Karpas-422 (cell line): ENCODE results near the gene CX3CR1. TPM values are rescaled to one million over a fixed set of nuclear protein-coding genes. Genes with fewer than 3 reads are reported as not detected.

ENCODE experiments used
- DNase-seq: peaks from one replicate; pipeline ENCODE4 v3.0.0-alpha.2; 2015
- H2AFZ ChIP-seq: fragments of 200-600 bp; sonication (generic); 2 replicates; pipeline ENCODE4 v1.6.1; 2014; ENCODE audit warnings: antibody characterized with exemption, low read length, mixed read lengths
- H3K27ac ChIP-seq: fragments of 200-600 bp; sonication (generic); 2 replicates; pipeline ENCODE4 v1.5.1; 2014; ENCODE audit warnings: mild to moderate bottlenecking, low read length, moderate library complexity
- H3K27me3 ChIP-seq: fragments of 200-600 bp; sonication (generic); 2 replicates; pipeline ENCODE4 v1.6.1; 2014; ENCODE audit warnings: low read length, mixed read lengths
- H3K36me3 ChIP-seq: fragments of 200-600 bp; sonication (generic); 2 replicates; pipeline ENCODE4 v1.6.1; 2014; ENCODE audit warnings: low read length, mixed read lengths; ENCODE audit not compliant: insufficient read depth
- H3K4me1 ChIP-seq: fragments of 200-600 bp; sonication (generic); 2 replicates; pipeline ENCODE4 v1.6.1; 2014; ENCODE audit warnings: mild to moderate bottlenecking, low read length, mixed read lengths
- H3K4me2 ChIP-seq: fragments of 200-600 bp; sonication (generic); 2 replicates; pipeline ENCODE4 v1.6.1; 2014; ENCODE audit warnings: low read length, low read depth, mild to moderate bottlenecking; ENCODE audit not compliant: poor library complexity, severe bottlenecking
- H3K4me3 ChIP-seq: fragments of 200-600 bp; sonication (generic); 2 replicates; pipeline ENCODE4 v1.5.1; 2014; ENCODE audit warnings: mild to moderate bottlenecking, antibody characterized with exemption, low read length, mixed read lengths
- H3K79me2 ChIP-seq: fragments of 200-600 bp; sonication (generic); 2 replicates; pipeline ENCODE4 v1.6.1; 2014; ENCODE audit warnings: mild to moderate bottlenecking, low read length, mixed read lengths
- H3K9ac ChIP-seq: fragments of 200-600 bp; sonication (generic); 2 replicates; pipeline ENCODE4 v1.6.0; 2014; ENCODE audit warnings: low read length
- H3K9me2 ChIP-seq: fragments of 200-600 bp; sonication (generic), shearing (Covaris generic); replicated peaks from 2 replicates; pipeline ENCODE4 v1.6.0; 2014; ENCODE audit warnings: mild to moderate bottlenecking, low read length, moderate library complexity; ENCODE audit not compliant: insufficient read depth
- H3K9me3 ChIP-seq: fragments of 300-700, 200-600 bp; sonication (generic); 2 replicates; pipeline ENCODE4 v1.6.1; 2014; ENCODE audit warnings: low read length, mixed read lengths
- H4K20me1 ChIP-seq: fragments of 200-600 bp; sonication (generic); 2 replicates; pipeline ENCODE4 v1.6.1; 2014; ENCODE audit warnings: mild to moderate bottlenecking, antibody characterized with exemption, low read length, low read depth; ENCODE audit not compliant: insufficient read depth
- total RNA-seq: library from RNA; depleted of rRNA; stranded (reverse); fragments of >200 nt; shearing (Covaris generic); gene quantifications from 2 replicates; pipeline ENCODE4 v1.2.3, GENCODE V29; 2014; ENCODE audit warnings: low replicate concordance

The CX3CR1 gene
- total RNA-seq, 1 experiment from 2014 or later = 0.48 TPM

DNA sequence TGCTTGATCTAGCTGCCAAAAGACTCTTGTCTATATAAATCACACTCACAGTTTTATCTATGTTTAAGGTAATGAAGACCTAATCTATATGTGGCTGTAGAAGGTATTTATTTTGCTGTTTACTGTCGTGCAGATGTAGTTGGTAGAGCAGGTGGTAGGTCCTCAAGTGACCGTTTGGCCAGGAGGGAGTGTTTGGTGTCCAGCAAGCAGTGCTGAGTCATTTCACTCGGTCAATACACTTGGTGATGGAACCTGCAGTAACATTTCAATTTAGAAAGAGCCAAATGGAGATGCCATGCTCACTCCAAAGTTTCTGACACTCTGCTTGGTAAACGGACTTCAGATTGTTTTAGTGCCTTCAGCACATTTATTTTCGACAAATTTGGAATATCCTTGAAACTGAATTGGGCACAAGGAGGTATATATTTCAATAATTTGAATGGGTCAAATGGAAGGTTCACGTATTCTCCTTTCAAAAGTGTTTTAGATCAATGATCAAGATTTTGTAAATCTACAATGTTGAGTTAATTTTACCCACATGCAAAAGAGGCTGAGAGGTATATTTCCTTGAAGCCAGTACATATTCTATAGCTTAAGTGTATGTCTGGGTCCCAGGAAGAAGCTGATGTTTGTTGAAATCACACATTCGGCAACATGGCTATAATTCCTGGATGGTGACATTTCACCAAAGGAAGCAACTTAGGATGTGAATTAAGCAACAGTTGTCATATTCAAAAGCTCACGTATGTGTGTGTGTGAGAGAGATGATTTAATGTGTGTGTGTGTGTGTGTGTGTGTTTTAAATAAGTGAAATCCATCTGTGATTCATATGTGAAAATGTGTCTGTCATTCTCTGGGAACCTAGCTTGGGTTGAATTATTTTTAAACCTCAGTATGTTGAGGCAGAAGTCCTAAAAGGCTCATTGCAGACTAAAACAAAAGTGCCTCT is 7.7 kb upstream of the CX3CR1 start:
- Histone ChIP-seq H3K79me2 (no peaks in the 10 kb centered on the region), H3K27ac (no peak overlapping the region), H3K9ac (no peak overlapping the region), H3K4me3 (no peak overlapping the region), H3K36me3 (no peaks in the 10 kb centered on the region), H4K20me1 (no peaks in the 10 kb centered on the region), H3K4me1 (peaks cover 27% of the 10 kb centered on the region), H3K27me3 (no peaks in the 10 kb centered on the region), H3K9me2 (no peaks in the 10 kb centered on the region), H2AFZ (no peak overlapping the region), H3K9me3 (no peaks in the 10 kb centered on the region), H3K4me2 (no peak overlapping the region)
- DNase-seq = peak; percentile 37

DNA sequence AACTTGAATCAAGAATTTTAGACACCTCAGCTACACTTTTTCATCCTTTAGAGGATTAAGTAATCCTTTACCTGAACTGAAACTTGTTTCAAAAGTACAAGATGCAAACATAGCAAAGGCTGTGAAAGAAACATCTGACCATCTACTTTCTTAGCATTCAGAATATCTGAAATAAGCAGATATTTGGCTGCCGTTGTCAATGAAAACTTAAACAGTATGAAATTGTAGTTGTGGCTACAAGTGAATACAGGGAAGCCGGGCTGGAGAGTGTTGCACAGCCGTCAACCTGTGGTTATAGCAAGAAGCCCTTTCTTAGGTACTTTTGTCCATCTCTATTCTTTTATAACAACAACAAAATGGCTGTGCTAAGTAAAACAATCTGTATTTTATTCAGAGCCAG is 6.9 kb upstream of the CX3CR1 start:
- Histone ChIP-seq H3K27ac (no peak overlapping the region), H3K9me3 (no peaks in the 10 kb centered on the region), H3K4me1 (peaks cover 27% of the 10 kb centered on the region), H3K4me3 (no peak overlapping the region), H3K4me2 (no peak overlapping the region), H4K20me1 (no peaks in the 10 kb centered on the region), H3K79me2 (no peaks in the 10 kb centered on the region), H3K9ac (no peak overlapping the region), H3K27me3 (no peaks in the 10 kb centered on the region), H3K9me2 (no peaks in the 10 kb centered on the region), H3K36me3 (no peaks in the 10 kb centered on the region), H2AFZ (no peak overlapping the region)
- peak; percentile 41 for DNase-seq

DNA sequence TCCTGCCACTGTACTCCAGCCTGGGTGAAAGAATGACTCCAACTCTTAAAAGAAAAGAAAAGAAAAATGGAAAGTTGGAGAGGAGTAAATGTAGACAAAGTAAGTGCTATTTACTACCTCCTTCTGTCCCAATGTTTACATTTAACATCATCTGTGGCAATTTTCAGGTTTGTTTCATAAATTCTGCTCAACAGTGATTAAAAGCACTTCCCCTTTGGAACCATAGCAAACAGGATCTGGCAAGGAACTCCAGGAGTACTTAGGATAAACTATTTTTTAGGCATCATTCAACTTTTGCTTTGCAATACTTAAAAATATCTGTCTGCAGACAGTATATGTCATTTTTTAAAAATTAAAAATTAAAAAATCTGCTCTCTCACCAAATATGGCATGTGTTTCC is 5.5 kb upstream of the CX3CR1 start:
- Histone ChIP-seq H3K79me2 (no peaks in the 10 kb centered on the region), H3K4me1 (peaks cover 32% of the 10 kb centered on the region), H3K4me2 (no peak overlapping the region), H3K36me3 (no peaks in the 10 kb centered on the region), H3K27me3 (no peaks in the 10 kb centered on the region), H3K4me3 (no peak overlapping the region), H3K9me2 (no peaks in the 10 kb centered on the region), H2AFZ (no peak overlapping the region), H3K9ac (no peak overlapping the region), H4K20me1 (no peaks in the 10 kb centered on the region), H3K27ac (no peak overlapping the region), H3K9me3 (no peaks in the 10 kb centered on the region)
- DNase-seq = peak; percentile 10

DNA sequence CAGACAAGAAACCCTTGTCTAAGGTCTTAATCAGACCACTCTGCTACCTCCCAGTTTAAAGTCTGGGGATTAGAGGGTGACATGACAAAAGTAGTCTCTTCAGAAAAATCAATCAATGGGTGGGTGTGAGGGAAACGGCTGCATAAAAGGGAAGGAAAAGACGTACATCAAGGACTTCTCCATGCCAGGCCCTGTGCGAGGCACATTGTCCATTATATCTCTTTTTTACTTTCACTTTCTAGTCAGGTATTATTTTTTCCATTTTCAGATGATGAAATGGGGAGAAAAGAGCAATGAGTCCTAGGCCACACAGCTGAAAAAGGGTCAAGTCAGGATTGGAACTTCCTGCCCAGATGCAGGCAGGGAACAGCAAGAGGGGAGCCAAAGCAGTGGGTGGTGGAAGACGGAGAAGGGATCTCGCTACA is 4.6 kb upstream of the CX3CR1 start:
- Histone ChIP-seq H3K9me2 (no peaks in the 10 kb centered on the region), H3K4me2 (no peak overlapping the region), H3K9me3 (no peaks in the 10 kb centered on the region), H2AFZ (no peak overlapping the region), H3K27ac (no peak overlapping the region), H3K4me1 (peaks cover 36% of the 10 kb centered on the region), H3K4me3 (no peak overlapping the region), H3K27me3 (no peaks in the 10 kb centered on the region), H3K36me3 (no peaks in the 10 kb centered on the region), H3K79me2 (no peaks in the 10 kb centered on the region), H3K9ac (no peak overlapping the region), H4K20me1 (no peaks in the 10 kb centered on the region)
- DNase-seq = no peak

DNA sequence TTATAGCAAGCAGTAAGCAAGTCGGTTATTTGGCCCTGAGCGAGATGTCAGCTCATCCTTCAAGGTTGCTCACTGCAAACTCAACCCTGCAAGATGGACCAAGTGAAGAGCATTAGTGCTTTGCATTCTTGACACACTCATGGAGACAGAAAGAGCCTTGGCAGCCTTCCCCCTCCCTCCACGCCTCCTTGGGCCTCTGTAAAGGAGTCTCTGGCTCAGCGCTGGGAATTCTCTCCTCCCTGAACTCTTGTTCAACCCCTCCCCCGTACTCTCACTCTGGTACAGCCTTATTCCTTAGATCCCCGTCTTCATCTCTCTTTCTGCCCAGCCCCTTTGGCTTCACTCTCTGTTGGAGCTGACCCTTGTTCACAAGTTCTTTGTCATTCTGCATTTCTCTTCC is 2.2 kb upstream of the CX3CR1 start:
- Histone ChIP-seq H3K27ac (no peak overlapping the region), H3K79me2 (no peaks in the 10 kb centered on the region), H4K20me1 (no peaks in the 10 kb centered on the region), H3K4me1 (peaks cover 14% of the 10 kb centered on the region), H3K4me3 (no peak overlapping the region), H3K27me3 (no peaks in the 10 kb centered on the region), H3K9me2 (no peaks in the 10 kb centered on the region), H2AFZ (no peak overlapping the region), H3K4me2 (no peak overlapping the region), H3K36me3 (no peaks in the 10 kb centered on the region), H3K9ac (no peak overlapping the region), H3K9me3 (no peaks in the 10 kb centered on the region)
- DNase-seq = no peak

DNA sequence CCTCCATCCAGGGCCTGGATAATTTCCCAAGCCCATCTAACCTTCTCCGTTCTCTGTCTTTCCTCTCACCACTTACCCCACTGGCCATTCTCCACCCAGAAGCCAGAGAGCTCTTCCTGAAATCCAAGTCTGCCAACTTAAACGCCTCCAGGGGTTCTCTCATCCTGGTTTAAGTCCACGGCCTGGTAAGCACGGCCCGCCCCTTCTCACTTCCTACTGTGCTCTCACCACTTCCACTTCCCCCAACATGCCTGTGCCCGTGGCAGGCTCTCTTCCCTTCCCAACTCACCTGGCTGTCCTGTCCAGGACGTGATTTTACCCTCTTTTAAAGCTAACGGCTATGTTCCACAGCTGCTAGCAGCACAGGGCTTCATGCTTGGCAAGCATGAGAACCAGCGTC is 1.7 kb upstream of the CX3CR1 start:
- Histone ChIP-seq H3K9me2 (no peaks in the 10 kb centered on the region), H3K4me1 (peaks cover 10% of the 10 kb centered on the region), H3K27me3 (no peaks in the 10 kb centered on the region), H4K20me1 (no peaks in the 10 kb centered on the region), H3K9ac (no peak overlapping the region), H3K27ac (no peak overlapping the region), H3K4me2 (no peak overlapping the region), H3K9me3 (no peaks in the 10 kb centered on the region), H3K79me2 (no peaks in the 10 kb centered on the region), H3K4me3 (no peak overlapping the region), H2AFZ (no peak overlapping the region; the same call in 1 of the 2 replicates), H3K36me3 (no peaks in the 10 kb centered on the region)
- DNase-seq = no peak

DNA sequence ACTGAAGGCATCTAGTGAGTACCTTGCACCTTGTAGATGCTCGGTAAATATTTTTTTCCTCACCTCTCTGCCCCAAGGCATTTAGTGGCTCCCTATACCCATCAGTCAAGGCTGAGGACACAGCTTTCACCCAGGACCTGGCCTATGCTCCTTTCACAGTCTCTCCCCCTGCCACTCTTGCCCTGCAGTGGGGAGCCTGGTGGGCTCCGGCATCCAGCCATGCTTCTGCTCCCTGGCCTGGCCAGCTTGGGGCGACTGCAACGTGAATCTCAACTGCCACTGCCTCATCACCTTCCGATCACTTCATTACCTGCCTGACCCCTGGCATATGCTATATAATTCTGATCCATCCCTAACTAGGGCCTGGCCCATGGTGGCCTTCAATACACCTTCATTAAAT is 735 bp upstream of the CX3CR1 start:
- Histone ChIP-seq H2AFZ (no peak overlapping the region), H3K79me2 (no peaks in the 10 kb centered on the region), H3K4me2 (no peak overlapping the region)

DNA sequence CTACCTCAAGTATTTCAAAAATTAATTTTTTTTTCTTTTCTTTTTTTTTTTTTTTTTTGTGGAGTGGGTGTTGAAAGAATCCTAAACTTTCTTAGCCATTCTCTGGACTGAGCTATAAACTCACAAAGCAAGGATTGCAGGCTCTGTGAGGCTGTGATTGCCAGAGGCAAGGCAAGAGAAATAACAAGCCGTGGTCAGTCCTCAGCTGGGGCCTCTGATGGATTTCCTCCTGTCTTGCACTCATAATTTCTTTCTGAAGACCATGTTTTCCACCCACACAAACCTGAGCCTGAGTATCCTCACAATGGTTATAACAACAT is 1.3 kb downstream of the CX3CR1 start:
- Histone ChIP-seq H3K9ac (no peak overlapping the region), H3K27me3 (no peaks in the 10 kb centered on the region), H3K36me3 (no peaks in the 10 kb centered on the region), H4K20me1 (no peaks in the 10 kb centered on the region), H3K4me3 (no peak overlapping the region), H2AFZ (no peak overlapping the region), H3K79me2 (no peaks in the 10 kb centered on the region), H3K27ac (no peak overlapping the region), H3K9me2 (no peaks in the 10 kb centered on the region), H3K4me2 (no peak overlapping the region), H3K9me3 (no peaks in the 10 kb centered on the region), H3K4me1 (peaks cover 10% of the 10 kb centered on the region)
- no peak for DNase-seq

More for the DNA sequence above, 735 bp upstream of the CX3CR1 start:
- no peak for DNase-seq
- no peaks in the 10 kb centered on the region for H3K9me3 ChIP-seq
- H3K9me2 ChIP-seq = no peaks in the 10 kb centered on the region
- no peaks in the 10 kb centered on the region for H4K20me1 ChIP-seq
- H3K36me3 ChIP-seq = no peaks in the 10 kb centered on the region
- H3K9ac ChIP-seq = no peak overlapping the region
- peaks cover 10% of the 10 kb centered on the region for H3K4me1 ChIP-seq
- H3K27ac ChIP-seq = no peak overlapping the region
- H3K4me3 ChIP-seq = no peak overlapping the region
- no peaks in the 10 kb centered on the region for H3K27me3 ChIP-seq
